Measurements from ENCODE around the gene SMIM12.

SMIM12 gene

GRCh38 chr1:34856697-34857096, 2.9 kb downstream of the SMIM12 start:
- no peak overlapping the region for H3K27ac Mint-ChIP-seq
- peaks cover 4% of the 10 kb centered on the region for H3K9me3 Mint-ChIP-seq
- H3K4me1 Mint-ChIP-seq: peaks cover 15% of the 10 kb centered on the region
- H3K4me3 Mint-ChIP-seq: no peak overlapping the region
- H3K27me3 Mint-ChIP-seq (ENCODE audit: low read depth, poor library complexity): peaks cover 10% of the 10 kb centered on the region
- H3K36me3 Mint-ChIP-seq (ENCODE audit: low read depth): peaks cover 6% of the 10 kb centered on the region
- DNase-seq: no peak
- TF ChIP-seq CTCF (IDR thresholded peaks at IDR 0.05): no peak

- DNase-seq: peak; percentile 93
- H3K27me3 Mint-ChIP-seq (ENCODE audit: low read depth, poor library complexity): peaks cover 3% of the 10 kb centered on the region
- no peaks in the 10 kb centered on the region for H3K9me3 Mint-ChIP-seq
- TF ChIP-seq CTCF (IDR thresholded peaks at IDR 0.05): peak; percentile 95
- H3K4me3 Mint-ChIP-seq: no peak overlapping the region
- peaks cover 29% of the 10 kb centered on the region for H3K36me3 Mint-ChIP-seq (ENCODE audit: low read depth)
- no peak overlapping the region for H3K27ac Mint-ChIP-seq
- no peaks in the 10 kb centered on the region for H3K4me1 Mint-ChIP-seq
Observed at GRCh38 chr1:34852677-34853217, 6.8 kb downstream of the SMIM12 start.

GRCh38 chr1:34851431-34852105, 8.0 kb downstream of the SMIM12 start:
- H3K36me3 Mint-ChIP-seq (ENCODE audit: low read depth): peaks cover 29% of the 10 kb centered on the region
- peaks cover 10% of the 10 kb centered on the region for H3K4me1 Mint-ChIP-seq
- H3K9me3 Mint-ChIP-seq: no peaks in the 10 kb centered on the region
- no peak for TF ChIP-seq CTCF (IDR thresholded peaks at IDR 0.05)
- no peak for DNase-seq
- H3K27me3 Mint-ChIP-seq (ENCODE audit: low read depth, poor library complexity): peaks cover 3% of the 10 kb centered on the region
- no peak overlapping the region for H3K27ac Mint-ChIP-seq
- no peak overlapping the region for H3K4me3 Mint-ChIP-seq

- H3K4me1 Mint-ChIP-seq: peaks cover 19% of the 10 kb centered on the region
- peaks cover 24% of the 10 kb centered on the region for H3K36me3 Mint-ChIP-seq (ENCODE audit: low read depth)
- no peaks in the 10 kb centered on the region for H3K9me3 Mint-ChIP-seq
- TF ChIP-seq CTCF (IDR thresholded peaks at IDR 0.05): no peak
- H3K4me3 Mint-ChIP-seq: no peak overlapping the region
- peaks cover 3% of the 10 kb centered on the region for H3K27me3 Mint-ChIP-seq (ENCODE audit: low read depth, poor library complexity)
- H3K27ac Mint-ChIP-seq: no peak overlapping the region
- no peak for DNase-seq
Observed at GRCh38 chr1:34850382-34850781, 9.2 kb downstream of the SMIM12 start.

DNA sequence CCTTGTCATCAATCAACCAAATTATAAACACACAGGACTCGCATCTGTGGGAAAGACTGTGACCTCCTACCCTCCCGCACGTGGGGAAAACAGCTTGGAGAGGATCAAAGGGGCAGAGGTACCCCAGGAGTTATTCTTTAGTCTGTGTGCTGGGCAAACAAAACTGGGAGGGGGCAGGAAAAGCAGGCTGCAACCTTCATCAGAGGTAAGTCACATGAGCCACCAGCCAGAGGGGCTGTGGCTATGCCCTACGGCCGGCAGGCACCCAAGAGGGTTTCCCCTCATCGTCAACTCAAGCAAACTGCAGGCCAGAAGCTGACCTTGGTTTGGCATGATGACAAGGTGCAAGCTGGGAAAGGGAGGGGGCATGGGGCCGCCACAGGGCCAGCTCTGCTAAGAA, 12.5 kb downstream of the SMIM12 start:
- TF ChIP-seq CTCF (IDR thresholded peaks at IDR 0.05): no peak
- no peak for DNase-seq
- Mint-ChIP-seq H3K4me3 (no peak overlapping the region), H3K27me3 (ENCODE audit: low read depth, poor library complexity) (peaks cover 7% of the 10 kb centered on the region), H3K9me3 (no peaks in the 10 kb centered on the region), H3K27ac (peak overlapping the region; percentile 81), H3K36me3 (ENCODE audit: low read depth) (peaks cover 23% of the 10 kb centered on the region), H3K4me1 (peaks cover 41% of the 10 kb centered on the region)

GRCh38 chr1:34846265-34846664, 13.3 kb downstream of the SMIM12 start:
- H3K27me3 Mint-ChIP-seq (ENCODE audit: low read depth, poor library complexity): peaks cover 7% of the 10 kb centered on the region
- no peak overlapping the region for H3K27ac Mint-ChIP-seq
- peaks cover 23% of the 10 kb centered on the region for H3K36me3 Mint-ChIP-seq (ENCODE audit: low read depth)
- no peaks in the 10 kb centered on the region for H3K9me3 Mint-ChIP-seq
- TF ChIP-seq CTCF (IDR thresholded peaks at IDR 0.05): no peak
- H3K4me1 Mint-ChIP-seq: peaks cover 41% of the 10 kb centered on the region
- H3K4me3 Mint-ChIP-seq: no peak overlapping the region
- DNase-seq: no peak
